Common myeloid progenitor, CD34-positive (primary cell): ENCODE data around the gene MXD3.
A peak's percentile ranks its signal among the peaks of the same experiment; 100 is the strongest.

ENCODE experiments used
- CTCF ChIA-PET: fragments of 350-600 bp; sonication (Branson Sonifier 250); formaldehyde crosslinking; loops from one replicate; lab custom pipeline; 2021; ENCODE audit warnings: antibody characterized with exemption; lab: Charles Lee
- POLR2A ChIA-PET: fragments of 350-600 bp; sonication (Branson Sonifier 250); formaldehyde crosslinking; loops from one replicate; lab custom pipeline; 2021; ENCODE audit warnings: antibody characterized with exemption; lab: Charles Lee
- DNase-seq, 3 donors: peaks; one replicate each; pipeline versions ENCODE4 v3.0.0 to v3.0.0-alpha.2; 2013
- H3K27ac ChIP-seq, 2 experiments: 1 replicate in 1 of 2; 2 replicates in 1 of 2; pipeline ENCODE4 v1.7.0; 2013; ENCODE audit warnings: inconsistent platforms in 2 of 2, low read length in 2 of 2, mild to moderate bottlenecking in 2 of 2, low read depth in 1 of 2, moderate library complexity in 1 of 2; ENCODE audit not compliant: severe bottlenecking in 2 of 2, insufficient read depth in 1 of 2, poor library complexity in 1 of 2
- H3K27me3 ChIP-seq, 5 experiments: replicated peaks in 2 of 5; 1 replicate in 3 of 5; 2 replicates in 2 of 5; pipeline versions ENCODE4 v1.6.1 to v1.7.0; 2013; ENCODE audit warnings: low read length in 4 of 5, mild to moderate bottlenecking in 2 of 5, moderate library complexity in 2 of 5, inconsistent platforms in 1 of 5; ENCODE audit not compliant: insufficient read depth in 5 of 5, control insufficient read depth in 4 of 5
- H3K36me3 ChIP-seq, 4 experiments: 1 replicate in 2 of 4; 2 replicates in 2 of 4; pipeline versions ENCODE4 v1.6.1 to v1.7.0; 2013; ENCODE audit warnings: low read length in 3 of 4, control low read depth in 1 of 4, mild to moderate bottlenecking in 1 of 4; ENCODE audit not compliant: control insufficient read depth in 4 of 4, insufficient read depth in 4 of 4
- H3K4me1 ChIP-seq, 4 experiments: 1 replicate in 3 of 4; 2 replicates in 1 of 4; pipeline versions ENCODE4 v1.6.1 to v1.7.1; 2013; ENCODE audit warnings: low read length in 3 of 4, mild to moderate bottlenecking in 3 of 4, control low read depth in 1 of 4, inconsistent platforms in 1 of 4, moderate library complexity in 1 of 4; ENCODE audit not compliant: control insufficient read depth in 4 of 4, insufficient read depth in 4 of 4; ENCODE audit errors: control extremely low read depth in 1 of 4
- H3K4me3 ChIP-seq, 7 experiments: 1 replicate in 4 of 7; 2 replicates in 3 of 7; pipeline versions ENCODE4 v1.5.1 to v1.7.0; 2013; ENCODE audit warnings: mild to moderate bottlenecking in 7 of 7, low read length in 6 of 7, moderate library complexity in 6 of 7, inconsistent platforms in 2 of 7, low read depth in 2 of 7, control low read depth in 1 of 7; ENCODE audit not compliant: insufficient read depth in 4 of 7, control insufficient read depth in 1 of 7; ENCODE audit errors: extremely low read depth in 1 of 7
- H3K9me3 ChIP-seq, 5 experiments: 1 replicate in 4 of 5; 2 replicates in 1 of 5; pipeline versions ENCODE4 v1.6.1 to v1.7.1; 2013; ENCODE audit warnings: low read length in 4 of 5, mild to moderate bottlenecking in 2 of 5, inconsistent platforms in 1 of 5, low read depth in 1 of 5, moderate library complexity in 1 of 5; ENCODE audit not compliant: control insufficient read depth in 4 of 5, insufficient read depth in 2 of 5; ENCODE audit errors: control extremely low read depth in 1 of 5
- WGBS: methylation state at CpG from one replicate; pipeline ENCODE4 v1.1.5; 2013; ENCODE audit not compliant: insufficient coverage; 5-methylcytosine and 5-hydroxymethylcytosine counted together

Gene MXD3

GRCh38 chr5:177314376-177315342 is 3.0 kb upstream of the MXD3 start:
- DNase-seq = no peak
- WGBS = 95% methylated on average over 10 of the region's 18 CpGs
- CTCF ChIA-PET = interaction anchor here (1.0 to 8.0 kb wide), 7 partner anchors 11 to 201 kb away, joined by 3 to 162 read pairs (median 6); partner anchors contain the start of gene RGS14

GRCh38 chr5:177313561-177314259 is 2.0 kb upstream of the MXD3 start:
- Histone ChIP-seq H3K9me3 (no peaks in the 10 kb centered on the region), H3K4me1 (peaks cover 4 to 47% (median 44%) of the 10 kb centered on the region in 4 experiments), H3K27me3 (no peaks in the 10 kb centered on the region), H3K36me3 (peaks cover 0 to 19% (median 0%) of the 10 kb centered on the region in 4 experiments), H3K4me3 (no peak overlapping the region), H3K27ac (no peak overlapping the region)
- DNase-seq = no peak
- CTCF ChIA-PET = interaction anchor here (0.7 to 2.0 kb wide), 9 partner anchors 11 to 143 kb away, joined by 3 to 6 read pairs (median 4); partner anchors contain the start of gene SLC34A1
- WGBS = 98% methylated on average over 13 of the region's 15 CpGs
- POLR2A ChIA-PET = interaction anchor here (1.2 kb wide), 1 partner anchor 18 kb away, joined by 4 read pairs; no protein-coding TSS in a partner anchor

More at GRCh38 chr5:177314376-177315342, 3.0 kb upstream of the MXD3 start:
- POLR2A ChIA-PET = no interaction called here
- H3K4me3 ChIP-seq = no peak overlapping the region
- no peaks in the 10 kb centered on the region for H3K27me3 ChIP-seq
- H3K4me1 ChIP-seq = peaks cover 6 to 38% (median 35%) of the 10 kb centered on the region in 4 experiments
- no peak overlapping the region for H3K27ac ChIP-seq
- peaks cover 0 to 5% (median 2%) of the 10 kb centered on the region in 5 experiments for H3K9me3 ChIP-seq
- H3K36me3 ChIP-seq = peaks cover 0 to 10% (median 0%) of the 10 kb centered on the region in 4 experiments

GRCh38 chr5:177312649-177313181 is 1.0 kb upstream of the MXD3 start:
- Histone ChIP-seq H3K27me3 (no peaks in the 10 kb centered on the region), H3K27ac (peak overlapping the region in 1 of 2 experiments; percentile 52), H3K4me1 (peaks cover 4 to 56% (median 52%) of the 10 kb centered on the region in 4 experiments), H3K36me3 (peaks cover 0 to 26% (median 0%) of the 10 kb centered on the region in 4 experiments), H3K9me3 (no peaks in the 10 kb centered on the region), H3K4me3 (peak overlapping the region in 6 of 7 experiments; percentile 11 to 89 (median 69))
- peak in 1 of 3 donors; percentile 63 for DNase-seq
- CTCF ChIA-PET = interaction anchor here (0.7 to 2.0 kb wide), 15 partner anchors 11 to 189 kb away, joined by 3 to 6 read pairs (median 4); no protein-coding TSS in a partner anchor
- POLR2A ChIA-PET = interaction anchor here (0.6 to 1.2 kb wide), 2 partner anchors 11 to 19 kb away, joined by 3 to 4 read pairs; no protein-coding TSS in a partner anchor
- WGBS = 3% methylated on average over 18 of the region's 19 CpGs

GRCh38 chr5:177311392-177311722 is 341 bp downstream of the MXD3 start:
- WGBS = 0% methylated on average over 20 of the region's 23 CpGs
- Histone ChIP-seq H3K4me1 (peaks cover 4 to 69% (median 66%) of the 10 kb centered on the region in 4 experiments), H3K27ac (no peak overlapping the region), H3K27me3 (no peaks in the 10 kb centered on the region), H3K9me3 (no peaks in the 10 kb centered on the region), H3K36me3 (peaks cover 0 to 28% (median 2%) of the 10 kb centered on the region in 4 experiments), H3K4me3 (peak overlapping the region; percentile 41 to 89 (median 70))
- ChIA-PET CTCF (interaction anchor here (1.1 to 5.6 kb wide), 8 partner anchors 9 to 197 kb away, joined by 3 to 42 read pairs (median 9); no protein-coding TSS in a partner anchor), POLR2A (interaction anchor here (0.8 to 1.0 kb wide), 2 partner anchors 10 to 11 kb away, joined by 3 to 4 read pairs; no protein-coding TSS in a partner anchor)
- DNase-seq = no peak

- DNase-seq = peak; percentile 83 to 97 (median 95)
- Histone ChIP-seq H3K27me3 (no peaks in the 10 kb centered on the region), H3K36me3 (peaks cover 0 to 33% (median 4%) of the 10 kb centered on the region in 4 experiments), H3K27ac (no peak overlapping the region), H3K4me1 (peaks cover 4 to 74% (median 70%) of the 10 kb centered on the region in 4 experiments), H3K4me3 (peak overlapping the region; percentile 13 to 89 (median 70)), H3K9me3 (no peaks in the 10 kb centered on the region)
- ChIA-PET POLR2A (interaction anchor here (0.6 to 1.0 kb wide), 3 partner anchors 9 to 11 kb away, joined by 3 to 4 read pairs (median 4); no protein-coding TSS in a partner anchor), CTCF (interaction anchor here (1.0 to 5.6 kb wide), 21 partner anchors 9 to 197 kb away, joined by 3 to 42 read pairs (median 10); partner anchors contain the start of genes LMAN2, RGS14 and SLC34A1)
- 0% methylated on average over 8 of the region's 20 CpGs for WGBS
Measured at GRCh38 chr5:177310757-177311391, 824 bp downstream of the MXD3 start.

- H3K9me3 ChIP-seq = no peaks in the 10 kb centered on the region
- WGBS = 97% methylated on average over 12 of the region's 13 CpGs
- peak overlapping the region in 5 of 7 experiments; percentile 26 to 89 (median 73) for H3K4me3 ChIP-seq
- CTCF ChIA-PET = interaction anchor here (0.7 to 5.6 kb wide), 29 partner anchors 9 to 198 kb away, joined by 3 to 42 read pairs (median 7); partner anchors contain the start of genes LMAN2, PDLIM7, RGS14 and SLC34A1
- H3K27me3 ChIP-seq = no peaks in the 10 kb centered on the region
- DNase-seq = no peak
- H3K36me3 ChIP-seq = peaks cover 0 to 38% (median 6%) of the 10 kb centered on the region in 4 experiments
- no peak overlapping the region for H3K27ac ChIP-seq
- peaks cover 7 to 79% (median 76%) of the 10 kb centered on the region in 4 experiments for H3K4me1 ChIP-seq
- POLR2A ChIA-PET = interaction anchor here (0.6 to 1.0 kb wide), 3 partner anchors 9 to 10 kb away, joined by 3 to 4 read pairs (median 4); no protein-coding TSS in a partner anchor
Measured at GRCh38 chr5:177310332-177310731, 1.4 kb downstream of the MXD3 start.
